ENCODE measurements around the gene NDOR1. TPM values are rescaled to one million over a fixed set of nuclear protein-coding genes. Genes with fewer than 3 reads are reported as not detected.

NDOR1 gene
- total RNA-seq, 1 donor from 2014 or later = 31.6 TPM

DNA sequence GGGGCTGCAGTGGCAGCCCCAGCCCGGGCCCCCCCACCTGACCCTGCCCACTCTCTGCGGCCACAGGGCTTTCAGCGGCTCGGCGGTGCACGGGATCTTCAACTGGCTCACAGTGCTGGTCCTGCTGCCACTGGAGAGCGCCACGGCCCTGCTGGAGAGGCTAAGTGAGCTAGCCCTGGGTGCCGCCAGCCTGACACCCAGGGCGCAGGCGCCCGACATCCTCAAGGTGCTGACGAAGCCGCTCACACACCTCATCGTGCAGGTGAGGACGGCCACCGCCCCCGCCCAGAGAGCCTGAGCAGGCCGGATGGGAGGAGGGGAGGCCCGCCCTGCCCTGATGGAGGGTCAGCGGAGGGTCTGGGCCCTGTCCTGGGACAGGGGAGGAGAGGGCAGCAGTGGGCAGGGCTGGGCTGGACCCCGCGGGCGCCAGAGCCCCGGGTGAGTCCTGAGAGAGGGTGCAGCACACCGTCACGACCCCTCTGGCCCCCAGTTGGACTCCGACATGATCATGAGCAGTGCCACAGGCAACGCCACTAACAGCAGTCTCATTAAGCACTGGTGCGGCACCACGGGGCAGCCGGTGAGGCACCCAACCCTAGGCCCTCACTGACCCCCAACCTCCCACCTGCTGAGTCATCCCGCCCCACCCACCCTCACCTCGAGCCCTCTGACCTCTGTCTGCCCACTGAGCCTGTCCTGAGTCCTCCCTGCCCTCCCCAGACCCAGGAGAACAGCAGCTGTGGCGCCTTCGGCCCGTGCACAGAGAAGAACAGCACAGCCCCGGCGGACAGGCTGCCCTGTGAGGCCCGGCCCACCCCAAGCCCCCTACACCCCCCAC lies 27.9 kb downstream of the NDOR1 start:
- no peaks in the 10 kb centered on the region for H3K27me3 Mint-ChIP-seq (ENCODE audit: unreplicated experiment)
- H3K27ac Mint-ChIP-seq (ENCODE audit: unreplicated experiment) = no peak overlapping the region
- DNase-seq = no peak
- TF ChIP-seq, protein P1, sequence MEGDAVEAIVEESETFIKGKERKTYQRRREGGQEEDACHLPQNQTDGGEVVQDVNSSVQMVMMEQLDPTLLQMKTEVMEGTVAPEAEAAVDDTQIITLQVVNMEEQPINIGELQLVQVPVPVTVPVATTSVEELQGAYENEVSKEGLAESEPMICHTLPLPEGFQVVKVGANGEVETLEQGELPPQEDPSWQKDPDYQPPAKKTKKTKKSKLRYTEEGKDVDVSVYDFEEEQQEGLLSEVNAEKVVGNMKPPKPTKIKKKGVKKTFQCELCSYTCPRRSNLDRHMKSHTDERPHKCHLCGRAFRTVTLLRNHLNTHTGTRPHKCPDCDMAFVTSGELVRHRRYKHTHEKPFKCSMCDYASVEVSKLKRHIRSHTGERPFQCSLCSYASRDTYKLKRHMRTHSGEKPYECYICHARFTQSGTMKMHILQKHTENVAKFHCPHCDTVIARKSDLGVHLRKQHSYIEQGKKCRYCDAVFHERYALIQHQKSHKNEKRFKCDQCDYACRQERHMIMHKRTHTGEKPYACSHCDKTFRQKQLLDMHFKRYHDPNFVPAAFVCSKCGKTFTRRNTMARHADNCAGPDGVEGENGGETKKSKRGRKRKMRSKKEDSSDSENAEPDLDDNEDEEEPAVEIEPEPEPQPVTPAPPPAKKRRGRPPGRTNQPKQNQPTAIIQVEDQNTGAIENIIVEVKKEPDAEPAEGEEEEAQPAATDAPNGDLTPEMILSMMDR (IDR thresholded peaks at IDR 0.05; ENCODE audit: partially characterized antibody, unreplicated experiment) = no peak
- no peak overlapping the region for H3K4me3 Mint-ChIP-seq (ENCODE audit: unreplicated experiment)
- peaks cover 2% of the 10 kb centered on the region for H3K4me1 Mint-ChIP-seq (ENCODE audit: low read depth, unreplicated experiment)
- H3K9me3 Mint-ChIP-seq (ENCODE audit: unreplicated experiment) = peaks cover 1% of the 10 kb centered on the region
- no peaks in the 10 kb centered on the region for H3K36me3 Mint-ChIP-seq (ENCODE audit: unreplicated experiment)

DNA sequence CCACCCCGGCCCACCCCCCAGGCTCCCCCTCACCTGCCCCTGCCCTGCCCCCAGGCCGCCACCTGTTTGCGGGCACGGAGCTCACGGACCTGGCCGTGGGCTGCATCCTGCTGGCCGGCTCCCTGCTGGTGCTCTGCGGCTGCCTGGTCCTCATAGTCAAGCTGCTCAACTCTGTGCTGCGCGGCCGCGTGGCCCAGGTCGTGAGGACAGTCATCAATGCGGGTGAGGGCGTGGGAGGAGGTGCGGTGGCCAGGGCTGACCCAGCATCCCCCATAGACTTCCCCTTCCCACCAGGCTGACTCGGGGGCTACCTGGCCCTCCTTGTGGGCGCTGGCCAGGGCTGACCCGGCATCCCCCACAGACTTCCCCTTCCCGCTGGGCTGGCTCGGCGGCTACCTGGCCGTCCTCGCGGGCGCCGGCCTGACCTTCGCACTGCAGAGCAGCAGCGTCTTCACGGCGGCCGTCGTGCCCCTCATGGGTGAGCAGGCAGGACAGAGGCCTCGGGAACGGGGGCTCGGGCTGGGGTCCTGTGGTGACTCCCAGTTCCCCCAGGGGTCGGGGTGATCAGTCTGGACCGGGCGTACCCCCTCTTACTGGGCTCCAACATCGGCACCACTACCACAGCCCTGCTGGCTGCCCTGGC lies 28.7 kb downstream of the NDOR1 start:
- Mint-ChIP-seq H3K4me1 (ENCODE audit: low read depth, unreplicated experiment) (peaks cover 8% of the 10 kb centered on the region), H3K4me3 (ENCODE audit: unreplicated experiment) (no peak overlapping the region)

DNA sequence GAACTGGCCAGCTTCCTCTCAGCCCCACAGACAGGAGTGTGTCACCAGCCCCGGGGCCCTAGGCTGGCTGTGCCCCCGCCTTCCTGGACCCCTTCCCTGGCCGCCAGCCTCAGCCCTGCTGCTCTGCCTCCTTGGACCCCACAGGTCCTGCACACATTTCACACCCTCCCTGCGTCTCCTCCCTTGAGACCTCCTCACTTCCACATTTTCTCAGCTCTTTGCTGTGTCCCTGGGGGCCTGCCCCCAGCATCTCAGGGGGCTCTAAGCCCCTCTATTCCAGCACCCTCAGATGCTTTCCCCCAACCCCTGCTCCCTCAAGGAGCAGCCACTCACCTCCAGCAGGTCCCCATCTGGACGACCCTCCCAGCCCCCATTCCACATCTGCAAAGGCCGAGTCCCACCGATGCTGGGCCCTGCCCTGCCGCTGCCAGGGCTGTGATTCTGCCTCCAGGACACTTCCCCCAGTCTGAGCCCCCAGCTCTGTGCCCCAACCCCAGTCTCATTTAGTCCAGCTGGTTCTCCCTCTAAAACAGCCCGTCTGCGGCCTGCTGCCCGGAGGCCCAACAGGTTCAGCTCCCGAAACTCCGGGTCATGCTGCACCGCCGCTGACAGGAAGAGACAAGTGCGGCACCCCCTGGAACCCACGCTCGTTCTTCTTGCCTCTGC lies 29.4 kb downstream of the NDOR1 start:
- H3K27me3 Mint-ChIP-seq (ENCODE audit: unreplicated experiment) = peaks cover 3% of the 10 kb centered on the region
- no peak for DNase-seq
- no peak overlapping the region for H3K4me3 Mint-ChIP-seq (ENCODE audit: unreplicated experiment)
- peaks cover 5% of the 10 kb centered on the region for H3K9me3 Mint-ChIP-seq (ENCODE audit: unreplicated experiment)
- TF ChIP-seq, protein P1 (IDR thresholded peaks at IDR 0.05; ENCODE audit: partially characterized antibody, unreplicated experiment) = no peak
- H3K36me3 Mint-ChIP-seq (ENCODE audit: unreplicated experiment) = no peaks in the 10 kb centered on the region
- H3K27ac Mint-ChIP-seq (ENCODE audit: unreplicated experiment) = no peak overlapping the region
- peaks cover 9% of the 10 kb centered on the region for H3K4me1 Mint-ChIP-seq (ENCODE audit: low read depth, unreplicated experiment)

More for the DNA sequence above, 28.7 kb downstream of the NDOR1 start:
- Mint-ChIP-seq H3K27ac (ENCODE audit: unreplicated experiment) (no peak overlapping the region), H3K36me3 (ENCODE audit: unreplicated experiment) (no peaks in the 10 kb centered on the region), H3K27me3 (ENCODE audit: unreplicated experiment) (no peaks in the 10 kb centered on the region), H3K9me3 (ENCODE audit: unreplicated experiment) (peaks cover 4% of the 10 kb centered on the region)
- DNase-seq = no peak
- TF ChIP-seq, protein P1 (IDR thresholded peaks at IDR 0.05; ENCODE audit: partially characterized antibody, unreplicated experiment) = no peak

DNA sequence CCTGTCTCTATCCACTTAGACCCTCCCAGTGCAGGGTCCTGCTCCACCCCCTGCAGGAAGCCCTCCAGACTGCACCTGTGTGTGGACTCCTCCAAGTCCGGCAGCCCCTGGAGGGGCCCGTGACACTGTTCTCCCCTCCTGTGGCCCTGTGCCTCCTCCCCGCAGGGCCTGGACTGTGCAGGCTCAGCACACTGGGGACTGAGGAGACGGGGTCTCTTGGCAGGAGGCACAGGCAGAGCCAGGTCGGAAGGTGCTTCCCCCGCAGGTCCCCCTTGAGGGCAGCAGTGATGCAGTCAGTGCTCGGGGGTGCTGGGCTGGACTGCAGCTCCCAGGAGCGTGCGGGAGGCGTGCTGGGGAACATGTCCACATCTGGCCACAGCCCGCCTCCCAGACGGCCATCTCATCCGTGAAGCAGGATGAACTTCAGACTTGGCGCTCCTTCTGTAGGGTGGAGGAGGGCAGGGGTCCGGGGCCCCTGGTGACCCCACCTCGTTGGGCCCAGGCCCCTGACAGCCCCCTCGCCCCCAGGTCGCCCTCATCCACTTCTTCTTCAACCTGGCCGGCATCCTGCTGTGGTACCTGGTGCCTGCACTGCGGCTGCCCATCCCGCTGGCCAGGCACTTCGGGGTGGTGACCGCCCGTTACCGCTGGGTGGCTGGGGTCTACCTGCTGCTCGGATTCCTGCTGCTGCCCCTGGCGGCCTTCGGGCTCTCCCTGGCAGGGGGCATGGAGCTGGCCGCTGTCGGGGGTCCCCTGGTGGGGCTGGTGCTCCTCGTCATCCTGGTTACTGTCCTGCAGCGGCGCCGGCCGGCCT lies 30.1 kb downstream of the NDOR1 start:
- TF ChIP-seq, protein P1 (IDR thresholded peaks at IDR 0.05; ENCODE audit: partially characterized antibody, unreplicated experiment) = no peak
- Mint-ChIP-seq H3K9me3 (ENCODE audit: unreplicated experiment) (peaks cover 5% of the 10 kb centered on the region), H3K27me3 (ENCODE audit: unreplicated experiment) (peaks cover 3% of the 10 kb centered on the region), H3K4me1 (ENCODE audit: low read depth, unreplicated experiment) (peaks cover 9% of the 10 kb centered on the region), H3K4me3 (ENCODE audit: unreplicated experiment) (no peak overlapping the region), H3K36me3 (ENCODE audit: unreplicated experiment) (no peaks in the 10 kb centered on the region), H3K27ac (ENCODE audit: unreplicated experiment) (no peak overlapping the region)
- no peak for DNase-seq
